Measurements from ENCODE around the gene SDR42E1.

- TF ChIP-seq CTCF (conservative IDR thresholded peaks at IDR 0.05; ENCODE audit: low read length) = no peak
- TF ChIP-seq EZH2phosphoT487 (IDR thresholded peaks at IDR 0.05; ENCODE audit: borderline replicate concordance) = no peak
Measured at GRCh38 chr16:82045465-82045864, 34.2 kb upstream of the SDR42E1 start.
